Embryonic facial prominence (tissue), 1 donor: ENCODE data around the gene BICD1.

Source experiments
- DNase-seq: peaks from one replicate; pipeline ENCODE4 v3.0.0-alpha.2; 2016; ENCODE audit errors: extremely low spot score

Gene BICD1

GRCh38 chr12:32104572-32105355 is 1.9 kb upstream of the BICD1 start:
- no peak for DNase-seq

- no peak for DNase-seq
Observed at GRCh38 chr12:32105986-32106516, 596 bp upstream of the BICD1 start.

- no peak for DNase-seq
Observed at GRCh38 chr12:32107359-32108267, 966 bp downstream of the BICD1 start.

- no peak for DNase-seq
Observed at GRCh38 chr12:32108787-32109186, 2.1 kb downstream of the BICD1 start.

GRCh38 chr12:32110417-32110816 is 3.8 kb downstream of the BICD1 start:
- no peak for DNase-seq

GRCh38 chr12:32110942-32111341 is 4.3 kb downstream of the BICD1 start:
- no peak for DNase-seq

GRCh38 chr12:32115404-32116104 is 8.9 kb downstream of the BICD1 start:
- DNase-seq = no peak

- DNase-seq = no peak
Observed at GRCh38 chr12:32116897-32117296, 10.2 kb downstream of the BICD1 start.

GRCh38 chr12:32117316-32117715 is 10.7 kb downstream of the BICD1 start:
- no peak for DNase-seq

GRCh38 chr12:32118806-32119205 is 12.2 kb downstream of the BICD1 start:
- no peak for DNase-seq

GRCh38 chr12:32120419-32120818 is 13.8 kb downstream of the BICD1 start:
- DNase-seq = no peak

GRCh38 chr12:32124637-32125036 is 18.0 kb downstream of the BICD1 start:
- no peak for DNase-seq

- DNase-seq = no peak
Observed at GRCh38 chr12:32125455-32126084, 18.9 kb downstream of the BICD1 start.

- DNase-seq = no peak
Observed at GRCh38 chr12:32126720-32127119, 20.1 kb downstream of the BICD1 start.

- no peak for DNase-seq
Observed at GRCh38 chr12:32131666-32132065, 25.0 kb downstream of the BICD1 start.

- no peak for DNase-seq
Observed at GRCh38 chr12:32134101-32134888, 27.6 kb downstream of the BICD1 start.

- no peak for DNase-seq
Observed at GRCh38 chr12:32135967-32136366, 29.3 kb downstream of the BICD1 start.

- DNase-seq = no peak
Observed at GRCh38 chr12:32136404-32136803, 29.8 kb downstream of the BICD1 start.

GRCh38 chr12:32139064-32139421 is 32.4 kb downstream of the BICD1 start:
- DNase-seq = no peak

GRCh38 chr12:32140877-32141276 is 34.2 kb downstream of the BICD1 start:
- DNase-seq = no peak

GRCh38 chr12:32145096-32145495 is 38.4 kb downstream of the BICD1 start:
- DNase-seq = no peak
